BE2C (cell line): Measurements from ENCODE around the gene COPRS.

Experiments
- DNase-seq: peaks from one replicate; pipeline ENCODE4 v3.0.0-alpha.2; 2020
- H3K27me3 ChIP-seq: fragments of 250-450 bp; sonication (Bioruptor Pico); 2 replicates; pipeline ENCODE4 v1.5.1; 2020; ENCODE audit warnings: mild to moderate bottlenecking
- H3K36me3 ChIP-seq: fragments of 250-450 bp; sonication (Bioruptor Pico); 2 replicates; pipeline ENCODE4 v1.5.1; 2020; ENCODE audit warnings: mild to moderate bottlenecking
- H3K4me1 ChIP-seq: fragments of 250-450 bp; sonication (Bioruptor Pico); 2 replicates; pipeline ENCODE4 v1.5.1; 2020
- H3K4me3 ChIP-seq: 2 replicates; pipeline ENCODE4 v1.5.1; 2011; ENCODE audit warnings: low read depth, low read length
- H3K9me3 ChIP-seq: fragments of 250-450 bp; sonication (Bioruptor Pico); 2 replicates; pipeline ENCODE4 v1.5.1; 2020
- TF ChIP-seq, protein P1 (sequence below): IDR thresholded peaks from 2 replicates; pipeline ENCODE4 v1.5.1; 2012; ENCODE audit warnings: mild to moderate bottlenecking, low read depth, low read length

Gene COPRS

DNA sequence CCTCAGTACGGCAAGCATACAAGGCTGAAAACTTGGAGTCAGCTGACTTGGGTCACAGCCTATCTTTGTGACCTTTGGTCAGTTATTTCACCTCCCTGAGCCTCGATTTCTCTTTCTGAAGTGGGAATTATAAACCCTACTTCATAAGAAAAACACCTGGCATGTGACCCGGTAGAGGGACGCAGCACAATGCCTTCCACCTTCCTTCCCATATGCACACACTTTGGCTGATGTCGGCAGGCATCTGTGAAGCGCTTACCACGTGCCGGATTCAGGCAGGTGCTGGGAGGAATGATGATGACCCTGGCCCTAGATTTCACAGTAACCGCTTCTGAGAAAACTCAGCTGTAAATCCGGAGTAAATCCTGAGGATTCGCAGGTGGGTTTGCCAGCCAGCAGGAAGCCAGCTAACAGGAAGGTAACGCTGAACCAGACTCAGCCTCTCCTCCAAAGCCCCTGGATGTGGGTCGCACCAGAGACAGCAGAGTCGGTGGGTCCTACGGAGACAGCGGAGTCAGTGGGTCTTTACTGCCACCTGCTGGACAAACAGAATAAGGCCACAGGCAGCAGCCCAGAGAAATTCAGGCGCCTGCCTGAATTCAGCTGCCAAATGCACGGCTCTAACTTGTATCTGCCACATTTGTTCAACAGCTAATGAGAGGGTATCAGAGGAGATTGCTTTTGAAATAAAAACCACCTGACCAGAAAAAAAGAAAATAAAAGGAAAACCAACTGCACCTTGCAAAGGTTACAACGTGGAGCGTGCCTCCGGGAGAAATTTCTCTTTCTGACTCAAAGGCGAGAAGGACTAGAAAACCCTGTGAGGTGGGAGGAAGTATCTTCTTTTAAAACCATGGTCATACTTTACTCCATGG, 16.6 kb downstream of the COPRS start:
- H3K36me3 ChIP-seq: no peaks in the 10 kb centered on the region
- peak overlapping the region; percentile 34 for H3K4me3 ChIP-seq
- DNase-seq: peak; percentile 71
- TF ChIP-seq, protein P1, sequence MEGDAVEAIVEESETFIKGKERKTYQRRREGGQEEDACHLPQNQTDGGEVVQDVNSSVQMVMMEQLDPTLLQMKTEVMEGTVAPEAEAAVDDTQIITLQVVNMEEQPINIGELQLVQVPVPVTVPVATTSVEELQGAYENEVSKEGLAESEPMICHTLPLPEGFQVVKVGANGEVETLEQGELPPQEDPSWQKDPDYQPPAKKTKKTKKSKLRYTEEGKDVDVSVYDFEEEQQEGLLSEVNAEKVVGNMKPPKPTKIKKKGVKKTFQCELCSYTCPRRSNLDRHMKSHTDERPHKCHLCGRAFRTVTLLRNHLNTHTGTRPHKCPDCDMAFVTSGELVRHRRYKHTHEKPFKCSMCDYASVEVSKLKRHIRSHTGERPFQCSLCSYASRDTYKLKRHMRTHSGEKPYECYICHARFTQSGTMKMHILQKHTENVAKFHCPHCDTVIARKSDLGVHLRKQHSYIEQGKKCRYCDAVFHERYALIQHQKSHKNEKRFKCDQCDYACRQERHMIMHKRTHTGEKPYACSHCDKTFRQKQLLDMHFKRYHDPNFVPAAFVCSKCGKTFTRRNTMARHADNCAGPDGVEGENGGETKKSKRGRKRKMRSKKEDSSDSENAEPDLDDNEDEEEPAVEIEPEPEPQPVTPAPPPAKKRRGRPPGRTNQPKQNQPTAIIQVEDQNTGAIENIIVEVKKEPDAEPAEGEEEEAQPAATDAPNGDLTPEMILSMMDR: peak; percentile 78
- no peaks in the 10 kb centered on the region for H3K9me3 ChIP-seq
- H3K4me1 ChIP-seq: no peaks in the 10 kb centered on the region
- H3K27me3 ChIP-seq: no peaks in the 10 kb centered on the region

DNA sequence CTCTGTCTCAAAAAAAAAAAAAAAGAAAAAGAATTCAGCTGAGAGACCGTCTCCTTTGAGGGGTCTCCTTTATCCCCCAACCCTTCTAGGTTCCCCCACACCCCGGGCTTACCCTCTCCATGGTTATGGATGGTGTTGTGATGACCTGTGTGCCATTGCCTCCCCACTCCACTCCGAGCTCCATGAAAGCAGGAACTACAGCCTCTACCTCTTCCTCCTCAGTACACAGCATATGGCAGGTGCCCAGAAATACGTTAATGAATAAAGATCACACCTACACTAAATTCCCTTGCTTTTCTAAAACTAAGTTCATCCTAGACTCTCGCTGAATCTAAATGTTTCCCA, 17.2 kb downstream of the COPRS start:
- H3K4me3 ChIP-seq: no peak overlapping the region
- H3K36me3 ChIP-seq: no peaks in the 10 kb centered on the region
- TF ChIP-seq, protein P1: no peak
- H3K4me1 ChIP-seq: no peaks in the 10 kb centered on the region
- no peak for DNase-seq
- no peaks in the 10 kb centered on the region for H3K9me3 ChIP-seq
- no peaks in the 10 kb centered on the region for H3K27me3 ChIP-seq

- TF ChIP-seq, protein P1: no peak
- no peaks in the 10 kb centered on the region for H3K9me3 ChIP-seq
- H3K27me3 ChIP-seq: no peaks in the 10 kb centered on the region
- no peaks in the 10 kb centered on the region for H3K4me1 ChIP-seq
- no peak overlapping the region for H3K4me3 ChIP-seq
- DNase-seq: no peak
- no peaks in the 10 kb centered on the region for H3K36me3 ChIP-seq
These were observed 20.3 kb downstream of the COPRS start for GRCh38 chr17:31838636-31839225.

DNA sequence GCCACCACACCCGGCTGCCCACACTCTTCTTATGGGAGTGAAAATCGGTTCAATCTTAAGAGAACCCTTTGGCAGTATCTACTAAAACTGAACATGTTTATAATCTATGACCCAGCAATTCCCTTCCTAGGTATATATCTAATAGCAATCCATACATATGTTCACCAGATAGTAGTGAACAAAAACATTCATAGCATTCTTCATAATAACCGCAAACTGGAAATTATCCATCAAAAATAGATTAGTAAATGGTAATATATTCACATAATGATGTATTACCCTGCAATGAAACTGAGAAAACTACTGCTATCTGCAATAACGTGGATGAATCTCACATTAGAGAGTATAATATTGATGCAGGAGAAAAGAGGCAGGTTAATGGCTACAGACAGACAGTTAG, 23.1 kb downstream of the COPRS start:
- Histone ChIP-seq H3K4me3 (no peak overlapping the region), H3K9me3 (no peaks in the 10 kb centered on the region), H3K4me1 (no peaks in the 10 kb centered on the region), H3K36me3 (no peaks in the 10 kb centered on the region), H3K27me3 (no peaks in the 10 kb centered on the region)
- no peak for DNase-seq
- TF ChIP-seq, protein P1: no peak

DNA sequence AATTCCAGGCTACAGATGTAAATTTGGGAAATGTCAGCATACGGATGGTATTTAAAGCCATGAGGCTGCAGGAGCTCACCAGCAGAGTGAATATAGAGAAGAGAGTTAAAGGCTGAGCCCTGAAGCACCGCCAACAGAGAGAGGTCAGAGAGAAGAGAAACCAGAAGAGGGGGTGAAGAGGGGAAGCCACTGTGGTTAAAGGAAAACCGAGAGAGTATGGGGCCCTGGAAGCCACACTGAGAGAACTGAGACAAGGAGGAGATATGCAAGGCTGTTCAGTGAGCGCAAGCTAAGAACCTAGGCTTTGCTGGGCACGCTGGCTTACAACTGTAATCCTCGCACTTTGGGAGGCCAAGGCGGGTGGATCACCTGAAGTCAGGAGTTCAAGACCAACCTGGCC, 24.6 kb downstream of the COPRS start:
- Histone ChIP-seq H3K27me3 (no peaks in the 10 kb centered on the region), H3K4me1 (no peaks in the 10 kb centered on the region), H3K9me3 (no peaks in the 10 kb centered on the region), H3K4me3 (no peak overlapping the region), H3K36me3 (no peaks in the 10 kb centered on the region)
- TF ChIP-seq, protein P1: no peak
- no peak for DNase-seq

GRCh38 chr17:31832746-31833145, 26.3 kb downstream of the COPRS start:
- no peaks in the 10 kb centered on the region for H3K4me1 ChIP-seq
- DNase-seq: no peak
- H3K36me3 ChIP-seq: no peaks in the 10 kb centered on the region
- TF ChIP-seq, protein P1: no peak
- no peak overlapping the region for H3K4me3 ChIP-seq
- no peaks in the 10 kb centered on the region for H3K27me3 ChIP-seq
- H3K9me3 ChIP-seq: no peaks in the 10 kb centered on the region
